GM18909 (cell line): ENCODE results near the gene TTF1.

Source experiments
- ATAC-seq: cut with Tn5 transposase; IDR thresholded peaks from one replicate; pipeline ENCODE4 v1.9.1; 2021; ENCODE audit warnings: mild to moderate bottlenecking; ENCODE audit not compliant: unreplicated experiment, poor library complexity

The TTF1 gene, protein sequence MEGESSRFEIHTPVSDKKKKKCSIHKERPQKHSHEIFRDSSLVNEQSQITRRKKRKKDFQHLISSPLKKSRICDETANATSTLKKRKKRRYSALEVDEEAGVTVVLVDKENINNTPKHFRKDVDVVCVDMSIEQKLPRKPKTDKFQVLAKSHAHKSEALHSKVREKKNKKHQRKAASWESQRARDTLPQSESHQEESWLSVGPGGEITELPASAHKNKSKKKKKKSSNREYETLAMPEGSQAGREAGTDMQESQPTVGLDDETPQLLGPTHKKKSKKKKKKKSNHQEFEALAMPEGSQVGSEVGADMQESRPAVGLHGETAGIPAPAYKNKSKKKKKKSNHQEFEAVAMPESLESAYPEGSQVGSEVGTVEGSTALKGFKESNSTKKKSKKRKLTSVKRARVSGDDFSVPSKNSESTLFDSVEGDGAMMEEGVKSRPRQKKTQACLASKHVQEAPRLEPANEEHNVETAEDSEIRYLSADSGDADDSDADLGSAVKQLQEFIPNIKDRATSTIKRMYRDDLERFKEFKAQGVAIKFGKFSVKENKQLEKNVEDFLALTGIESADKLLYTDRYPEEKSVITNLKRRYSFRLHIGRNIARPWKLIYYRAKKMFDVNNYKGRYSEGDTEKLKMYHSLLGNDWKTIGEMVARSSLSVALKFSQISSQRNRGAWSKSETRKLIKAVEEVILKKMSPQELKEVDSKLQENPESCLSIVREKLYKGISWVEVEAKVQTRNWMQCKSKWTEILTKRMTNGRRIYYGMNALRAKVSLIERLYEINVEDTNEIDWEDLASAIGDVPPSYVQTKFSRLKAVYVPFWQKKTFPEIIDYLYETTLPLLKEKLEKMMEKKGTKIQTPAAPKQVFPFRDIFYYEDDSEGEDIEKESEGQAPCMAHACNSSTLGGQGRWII

DNA sequence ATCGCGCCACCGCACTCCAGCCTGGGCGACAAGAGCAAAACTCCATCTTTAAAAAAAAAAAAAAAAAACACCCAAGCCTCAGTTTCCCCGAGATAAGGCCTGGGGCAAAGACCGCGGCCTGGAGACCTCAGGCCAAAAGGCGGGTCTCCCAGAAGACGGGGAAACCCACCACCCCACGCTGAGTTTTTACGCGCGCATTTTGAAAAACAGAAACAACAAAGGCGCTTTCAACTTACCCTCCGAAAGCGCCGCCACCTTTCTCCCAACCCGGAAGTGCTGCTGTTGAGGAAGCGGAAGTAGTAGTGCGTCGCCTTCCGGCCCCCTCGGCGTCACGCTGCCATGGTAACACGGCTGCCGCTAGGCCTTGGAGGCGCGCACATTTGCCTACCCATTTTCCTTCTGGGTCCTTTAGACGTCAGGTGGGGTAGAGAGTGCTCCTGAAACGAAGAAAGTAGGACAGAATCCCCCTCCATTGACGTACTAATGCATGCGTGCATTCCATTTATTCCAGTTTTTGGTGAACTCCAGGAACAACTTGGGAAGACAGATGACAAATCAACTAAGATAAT, at the start of gene TTF1:
Gene TTF1 (minus strand): TSS at position 287 of the 569 bp plus-strand sequence. CDS start 4,019 bp downstream, outside the sequence.
- ATAC-seq: peak; percentile 77

DNA sequence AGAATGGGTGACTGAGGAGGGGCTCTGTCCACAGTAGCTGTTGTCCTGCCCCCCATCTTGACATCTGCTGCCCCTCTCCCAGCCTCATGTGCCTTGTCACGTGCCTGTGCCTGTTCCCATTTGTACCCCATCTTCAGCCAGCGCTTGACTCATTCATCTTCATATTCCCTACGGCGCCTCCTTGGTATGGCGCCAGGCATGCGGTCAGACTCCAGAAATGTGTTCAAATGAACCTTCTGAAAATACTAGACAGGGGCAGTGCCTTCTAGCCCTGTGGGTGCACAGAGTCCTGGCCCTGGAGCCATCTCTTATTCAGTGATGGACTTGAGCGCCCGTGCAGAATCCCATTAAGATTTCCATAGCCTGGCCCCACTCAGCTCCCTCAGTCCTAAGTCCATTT, 49.6 kb upstream of the TTF1 start:
- no peak for ATAC-seq

DNA sequence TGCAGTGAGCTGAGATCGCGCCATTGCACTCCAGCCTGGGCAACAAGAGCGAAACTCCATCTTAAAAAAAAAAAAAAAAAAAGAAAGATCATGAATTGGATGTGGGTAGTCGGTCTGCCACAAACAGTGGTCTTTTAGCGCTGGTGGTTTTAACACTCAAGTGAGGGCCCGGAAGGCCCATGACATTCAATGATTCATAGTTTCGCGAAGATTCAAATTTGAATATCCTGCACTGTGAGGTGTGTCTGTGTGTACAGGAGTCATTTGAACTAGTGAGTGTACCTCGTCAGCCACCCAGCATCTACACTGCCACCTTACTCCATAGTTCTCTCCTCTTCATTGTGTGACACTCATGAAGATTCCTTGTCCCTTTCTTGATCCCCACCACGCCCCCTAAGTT, 44.6 kb upstream of the TTF1 start:
- ATAC-seq: no peak

DNA sequence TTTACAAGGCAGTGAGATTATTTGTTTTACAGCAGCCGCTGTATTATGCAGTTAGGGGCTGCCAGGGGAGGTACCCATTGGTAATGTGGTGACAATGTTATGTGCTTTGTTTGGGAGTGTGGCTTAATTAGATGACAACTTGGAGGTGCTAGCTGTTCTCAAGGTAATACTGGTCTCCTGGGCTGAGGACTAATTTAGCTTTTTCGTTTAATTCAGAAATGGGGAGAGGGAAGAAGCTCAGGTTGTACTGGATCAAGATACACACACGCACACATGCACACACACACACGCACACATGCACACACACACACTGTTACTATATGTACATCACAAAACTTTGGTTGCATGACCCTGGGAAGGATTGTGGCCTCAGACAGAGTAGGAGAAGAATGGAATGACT, 41.3 kb upstream of the TTF1 start:
- ATAC-seq: no peak

DNA sequence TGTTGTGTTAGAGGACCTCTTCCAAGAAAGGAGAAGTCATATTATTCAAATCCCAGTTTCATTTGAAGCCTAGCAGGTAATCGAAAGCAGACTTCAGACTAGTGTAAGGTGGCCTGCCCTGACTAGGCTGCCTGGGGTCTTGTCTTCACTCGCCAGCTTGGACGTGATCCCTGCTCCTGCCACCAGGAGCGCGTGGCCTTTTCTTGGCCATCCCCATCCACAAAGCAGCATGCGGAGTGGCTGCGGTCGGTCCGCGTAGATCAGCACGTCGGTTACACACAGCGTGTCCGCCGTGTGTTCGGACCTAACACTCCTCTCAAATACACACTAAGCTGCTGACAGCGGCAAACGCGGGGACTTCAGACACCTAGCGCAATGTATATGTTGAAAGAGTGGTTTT, 40.7 kb upstream of the TTF1 start:
- no peak for ATAC-seq

DNA sequence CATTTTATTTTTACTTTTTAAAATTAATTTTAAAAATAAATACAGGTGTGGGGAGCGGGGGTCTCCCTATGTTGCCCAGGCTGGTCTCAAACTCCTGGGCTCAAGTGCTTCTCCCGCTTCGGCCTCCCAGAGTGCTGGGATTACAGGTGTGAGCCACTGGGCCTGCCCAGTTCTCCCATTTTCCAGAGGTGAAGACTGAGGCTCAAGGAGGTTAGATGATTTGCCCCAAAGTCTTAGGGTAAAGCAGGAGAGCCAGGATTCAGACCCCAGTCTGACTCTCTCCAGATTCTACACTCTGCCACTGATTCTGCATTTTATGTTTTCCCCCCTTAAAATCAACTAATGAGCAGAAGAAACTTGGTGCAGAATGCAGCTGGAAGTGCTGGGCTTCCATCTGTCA, 40.2 kb upstream of the TTF1 start:
- ATAC-seq: no peak

DNA sequence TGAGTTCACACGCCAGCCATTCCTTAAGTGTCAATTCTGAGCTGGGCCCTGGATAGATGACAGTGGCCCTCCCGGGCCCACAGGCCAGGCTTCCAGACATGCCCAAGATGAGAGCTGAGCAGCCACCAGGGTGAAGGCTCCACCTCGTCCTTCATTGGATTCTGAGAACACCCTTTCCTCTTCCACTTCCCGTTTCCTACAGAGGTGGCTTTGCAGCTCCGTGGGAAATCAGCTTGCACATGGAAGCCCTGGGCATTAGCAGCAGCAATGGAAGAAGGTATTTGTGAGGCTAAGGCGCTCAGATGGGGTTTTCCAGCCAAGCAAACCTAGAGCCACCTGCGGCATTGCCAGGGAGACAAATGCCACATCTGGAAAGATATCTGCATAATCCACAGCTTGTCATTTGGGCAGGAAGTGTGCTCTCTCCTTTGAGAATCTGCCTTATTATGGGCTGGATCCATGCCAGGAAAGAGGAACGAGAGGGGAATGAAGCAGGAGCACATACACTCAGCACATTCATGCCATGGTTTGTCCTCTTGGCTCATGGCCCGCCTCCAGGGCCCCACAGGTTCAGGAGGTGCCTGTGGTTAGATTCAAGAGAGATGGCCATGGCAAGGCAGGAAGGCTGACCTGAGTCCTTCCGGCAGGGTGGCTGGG, 37.4 kb upstream of the TTF1 start:
- ATAC-seq: no peak

DNA sequence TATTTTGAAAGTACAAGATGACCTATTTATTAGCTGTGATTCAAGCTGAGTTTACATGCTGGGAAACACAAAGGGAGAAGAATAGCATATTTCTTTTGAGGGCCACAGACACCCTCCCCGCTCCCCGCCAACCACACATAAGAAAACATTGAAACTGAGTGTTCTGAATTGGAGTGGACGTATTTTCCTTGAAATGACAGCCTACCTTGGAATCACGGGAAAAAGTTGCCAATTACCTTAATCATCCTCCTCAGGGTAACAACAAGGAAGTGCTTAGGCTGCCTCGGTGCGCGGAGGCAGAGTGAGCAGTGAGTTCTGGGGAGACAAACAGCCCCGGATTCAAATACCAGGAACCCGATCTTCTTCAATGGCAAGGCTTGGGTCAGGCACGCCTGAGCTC, 34.8 kb upstream of the TTF1 start:
- ATAC-seq: no peak

DNA sequence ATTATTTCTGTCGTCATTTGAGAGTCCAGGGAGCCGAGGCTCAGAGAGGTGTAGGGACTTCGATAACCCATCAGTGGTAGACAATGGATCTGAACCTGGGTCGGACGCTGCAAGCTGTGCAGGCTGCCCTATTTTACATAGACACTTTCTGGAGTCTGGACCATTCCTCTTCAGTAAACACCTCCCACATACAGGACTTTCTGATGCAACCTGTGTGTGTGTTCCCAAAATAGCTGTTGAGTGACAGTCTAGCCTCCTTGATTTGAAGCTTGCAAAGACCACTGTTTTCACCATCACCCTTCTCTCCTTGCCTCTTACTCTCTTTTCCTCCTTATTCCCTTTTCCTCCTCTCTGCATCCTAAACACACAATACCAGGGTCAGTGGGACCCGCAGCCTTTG, 34.1 kb upstream of the TTF1 start:
- ATAC-seq: no peak

DNA sequence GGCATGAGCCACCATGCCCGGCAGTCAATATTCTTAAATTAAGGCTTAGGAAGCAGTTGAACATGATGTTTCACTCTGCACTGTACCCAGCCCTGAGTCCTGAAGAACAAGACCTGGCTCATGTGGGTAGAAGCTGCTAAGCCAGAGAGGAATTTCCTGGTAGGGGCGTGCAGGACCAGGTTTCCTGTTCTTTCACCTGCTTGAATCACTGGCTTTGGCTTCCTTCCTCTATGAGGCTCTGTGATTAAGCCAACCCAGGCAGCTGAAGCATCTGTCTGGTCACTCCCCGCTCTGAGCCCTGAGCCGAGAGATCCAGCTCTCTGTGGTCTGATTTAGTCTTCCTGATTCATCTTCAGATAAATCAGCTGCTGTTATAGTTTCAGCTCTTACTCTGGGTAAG, 32.5 kb upstream of the TTF1 start:
- no peak for ATAC-seq

DNA sequence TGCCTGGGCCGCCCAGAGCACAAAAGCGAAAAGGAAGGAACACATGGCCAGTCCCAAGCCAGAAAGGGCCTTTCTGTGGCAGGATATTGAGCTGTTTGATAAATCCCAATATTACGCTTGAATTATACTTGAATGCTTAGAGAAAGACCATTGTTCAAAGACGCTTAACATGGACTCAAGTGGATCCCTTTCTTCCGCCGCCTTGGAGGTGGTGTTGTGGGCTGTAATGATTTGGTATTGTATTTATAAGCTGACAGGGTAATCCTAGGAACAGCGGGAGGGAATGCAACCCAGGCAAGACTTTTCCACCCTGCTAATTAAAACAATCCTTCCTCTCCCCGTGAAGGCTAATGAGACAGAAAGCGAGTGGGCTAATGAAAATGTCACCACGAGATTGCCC, 28.2 kb upstream of the TTF1 start:
- no peak for ATAC-seq

DNA sequence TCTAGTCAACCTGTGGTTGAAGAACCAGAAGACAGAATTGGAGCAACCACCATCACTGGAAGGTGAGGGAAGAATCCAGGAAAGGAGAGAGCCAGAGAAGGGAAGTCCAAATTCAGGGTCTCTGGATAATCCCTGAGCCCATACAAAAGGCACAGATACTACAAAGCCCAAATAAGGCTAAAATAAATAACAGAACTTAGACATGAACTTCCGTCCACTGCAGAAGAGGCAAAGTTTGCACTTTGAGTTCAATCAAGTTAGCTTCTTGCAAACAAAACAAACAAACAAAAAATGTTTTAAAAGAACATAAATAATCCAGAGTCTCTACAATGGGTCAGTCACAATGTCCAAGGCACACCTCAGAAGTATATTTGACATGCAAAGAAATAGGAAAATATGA, 24.4 kb upstream of the TTF1 start:
- no peak for ATAC-seq

DNA sequence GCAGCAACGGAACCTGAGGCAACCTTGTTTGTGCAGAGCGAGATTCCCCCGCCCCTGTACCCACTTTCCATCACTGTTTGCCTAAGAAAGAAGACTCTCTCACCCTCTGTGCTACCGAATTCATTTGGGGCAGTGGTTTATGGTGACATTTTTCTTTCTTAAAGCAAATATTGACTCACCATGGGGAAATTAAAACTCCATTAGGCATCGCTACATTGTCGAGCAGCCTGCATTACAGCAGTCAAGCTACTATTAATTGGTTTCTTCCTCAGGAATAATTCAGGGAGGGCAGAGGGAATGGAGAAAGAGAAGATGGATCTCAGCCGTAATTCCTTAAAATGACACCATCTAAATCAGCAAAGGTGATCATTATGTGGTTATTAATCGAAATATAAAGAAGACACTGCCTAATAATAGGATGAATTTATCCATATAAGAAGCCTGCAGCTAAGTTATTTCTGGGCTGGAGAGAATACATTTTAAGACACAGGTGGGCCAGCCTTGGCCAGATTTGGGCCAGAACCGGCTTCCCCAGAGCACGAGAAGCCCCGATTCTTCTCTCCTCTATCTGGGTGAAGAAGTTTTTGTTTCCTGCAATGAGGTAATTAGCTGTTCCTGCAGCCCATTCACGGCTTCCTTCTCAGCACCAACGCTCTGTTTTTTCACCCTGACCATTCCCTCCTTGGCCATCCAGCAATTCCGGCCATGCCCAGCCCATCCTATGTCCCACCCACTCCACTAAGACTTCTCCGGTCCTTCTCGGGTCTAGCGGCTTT, 20.2 kb upstream of the TTF1 start:
- no peak for ATAC-seq

DNA sequence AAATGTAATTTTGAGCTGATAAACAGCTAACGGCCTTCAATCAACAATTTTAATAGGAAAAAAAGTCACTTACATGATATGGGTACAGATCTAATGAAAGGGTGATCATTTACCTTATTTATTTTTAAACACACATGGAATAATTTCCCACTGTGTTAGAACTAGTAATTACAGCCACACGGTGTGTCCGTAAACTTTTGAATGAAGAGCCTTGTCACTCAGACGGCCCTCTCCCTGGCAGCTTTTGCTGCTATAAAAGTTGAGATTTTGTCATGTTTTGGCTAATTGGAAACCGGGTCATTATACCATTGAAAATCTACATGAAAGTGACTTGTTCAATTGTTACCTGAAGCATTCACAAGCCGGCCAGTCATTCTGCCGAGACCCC, 19.0 kb upstream of the TTF1 start:
- no peak for ATAC-seq

DNA sequence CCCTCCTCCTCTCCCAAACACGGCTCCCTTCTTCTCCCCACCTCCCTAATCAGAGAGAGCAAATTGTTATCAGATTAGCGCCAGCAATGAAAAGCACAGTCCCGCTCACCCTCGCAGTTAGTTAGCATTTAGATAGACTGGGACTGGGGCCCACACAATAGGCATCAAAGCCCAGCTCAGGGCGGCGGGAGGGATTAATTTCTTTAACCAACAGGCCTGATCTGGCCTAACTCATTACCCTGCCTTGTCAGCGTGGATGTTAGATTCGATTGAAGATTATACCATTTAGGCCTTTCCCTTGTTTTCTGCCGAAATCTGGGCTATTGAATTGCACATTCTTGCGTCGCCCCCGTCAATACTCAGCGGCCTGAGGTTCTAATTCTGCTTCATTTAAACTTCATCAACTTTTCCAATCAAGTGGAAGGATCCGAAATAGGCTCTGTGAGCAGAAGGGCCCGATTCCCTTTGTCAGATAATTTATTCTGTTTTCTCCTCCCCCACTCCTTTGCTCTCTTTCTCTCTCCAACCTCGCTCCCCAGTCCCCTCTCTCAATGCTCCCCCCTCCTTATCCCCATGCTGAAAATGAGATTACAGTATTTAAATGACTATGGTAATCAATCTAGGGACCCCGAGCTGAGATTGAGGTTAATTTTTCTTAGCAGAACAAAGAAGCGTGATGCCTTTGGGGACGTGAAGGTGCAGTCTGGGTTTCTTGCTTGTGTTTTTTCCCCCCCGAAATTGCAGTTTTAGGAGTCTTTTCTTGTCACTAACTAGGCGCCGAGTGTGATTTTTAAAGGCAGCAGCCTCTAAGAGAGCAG, 18.4 kb upstream of the TTF1 start:
- ATAC-seq: no peak

DNA sequence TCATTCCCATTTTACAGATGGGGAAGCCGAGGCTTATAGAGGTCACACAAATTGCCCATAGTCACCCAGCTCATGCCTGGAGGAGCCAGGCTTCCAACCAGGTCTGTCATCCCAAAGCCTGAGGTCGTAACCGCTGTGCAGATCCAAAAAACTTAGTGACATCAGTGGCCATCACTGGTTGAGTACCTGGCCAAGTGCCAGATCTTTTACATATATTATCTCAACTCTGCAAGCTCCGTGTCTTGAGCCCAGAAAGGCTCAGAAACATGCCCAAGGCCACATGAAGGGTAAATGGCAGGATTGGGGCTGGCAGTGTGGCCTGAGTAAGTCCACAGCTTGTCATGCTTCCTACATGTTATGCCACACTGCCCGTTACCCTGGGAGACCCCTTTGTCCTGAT, 16.9 kb upstream of the TTF1 start:
- ATAC-seq: no peak

DNA sequence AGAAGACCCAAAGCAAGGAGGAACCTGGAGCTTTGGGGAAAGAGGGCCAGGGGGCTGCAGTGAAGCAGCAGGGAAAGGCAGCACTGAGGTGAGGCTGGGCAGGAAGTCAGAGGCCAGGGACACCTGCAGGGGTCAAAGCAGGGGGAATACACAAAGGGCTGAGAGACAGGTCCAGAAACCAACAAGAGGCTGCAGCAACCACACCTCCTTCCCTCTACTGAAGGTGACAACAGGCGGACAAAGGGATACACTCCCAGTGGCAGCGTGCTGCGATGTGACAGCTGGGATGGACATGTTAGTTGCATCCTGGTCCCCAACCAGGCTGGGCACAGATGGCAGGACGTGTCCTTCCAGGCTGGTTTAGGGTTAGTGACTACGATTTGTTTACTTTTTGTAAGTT, 15.9 kb upstream of the TTF1 start:
- ATAC-seq: no peak

DNA sequence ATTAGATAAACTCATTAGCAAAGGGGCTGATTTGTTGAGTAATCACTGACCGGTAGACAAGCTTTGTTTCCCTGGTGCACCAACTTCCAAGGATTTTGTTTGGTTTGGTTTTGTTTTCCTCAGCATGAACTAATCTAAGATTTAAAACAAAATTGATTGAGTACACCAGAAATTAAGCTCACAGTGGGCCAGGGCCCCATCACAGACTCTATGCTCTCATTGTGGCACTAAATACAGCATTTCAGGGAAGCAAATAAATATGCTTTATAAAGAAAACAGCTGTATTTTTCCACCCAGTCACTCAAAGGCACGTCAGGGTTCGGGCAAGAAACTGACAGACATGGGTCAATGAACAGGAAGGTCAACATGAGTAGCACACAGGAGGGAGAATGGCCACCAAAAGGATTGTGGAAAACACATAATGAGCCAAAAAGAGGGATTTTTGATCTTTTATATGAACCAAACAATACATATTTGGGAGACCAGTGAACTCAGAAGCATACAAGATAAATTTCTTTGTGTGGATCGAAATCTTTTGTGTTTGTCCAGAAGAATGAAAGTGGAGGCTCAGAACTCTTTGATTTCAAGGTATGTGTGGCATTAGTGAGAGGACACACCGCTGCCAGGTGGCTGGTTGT, 12.2 kb upstream of the TTF1 start:
- no peak for ATAC-seq

DNA sequence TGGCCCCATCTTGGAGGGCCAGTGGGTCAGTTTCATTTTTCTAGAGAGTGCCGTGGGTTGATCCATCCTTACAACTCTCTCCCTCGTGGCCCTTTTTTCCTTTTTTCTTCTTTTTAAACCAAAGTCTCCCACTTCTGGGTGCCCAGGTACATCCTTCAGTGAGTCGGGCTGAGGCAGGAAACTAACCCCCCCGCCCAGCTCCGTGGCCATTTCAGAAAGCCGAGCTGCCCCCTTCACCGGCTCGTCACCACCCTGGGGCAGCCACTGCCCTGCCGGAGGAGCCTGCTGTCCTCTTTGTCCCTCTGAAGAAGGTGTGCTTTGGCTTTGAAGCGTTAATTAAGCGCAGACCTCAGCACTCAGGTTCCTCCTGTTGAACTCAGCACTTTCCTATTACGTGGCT, 8.5 kb upstream of the TTF1 start:
- no peak for ATAC-seq
